Inferior parietal cortex (tissue), 1 donor: ENCODE measurements around the gene EFCAB8.

Source experiments
- DNase-seq: peaks from one replicate; pipeline ENCODE4 v3.0.0-alpha.2; 2016; ENCODE audit errors: extremely low spot score

Gene EFCAB8

DNA sequence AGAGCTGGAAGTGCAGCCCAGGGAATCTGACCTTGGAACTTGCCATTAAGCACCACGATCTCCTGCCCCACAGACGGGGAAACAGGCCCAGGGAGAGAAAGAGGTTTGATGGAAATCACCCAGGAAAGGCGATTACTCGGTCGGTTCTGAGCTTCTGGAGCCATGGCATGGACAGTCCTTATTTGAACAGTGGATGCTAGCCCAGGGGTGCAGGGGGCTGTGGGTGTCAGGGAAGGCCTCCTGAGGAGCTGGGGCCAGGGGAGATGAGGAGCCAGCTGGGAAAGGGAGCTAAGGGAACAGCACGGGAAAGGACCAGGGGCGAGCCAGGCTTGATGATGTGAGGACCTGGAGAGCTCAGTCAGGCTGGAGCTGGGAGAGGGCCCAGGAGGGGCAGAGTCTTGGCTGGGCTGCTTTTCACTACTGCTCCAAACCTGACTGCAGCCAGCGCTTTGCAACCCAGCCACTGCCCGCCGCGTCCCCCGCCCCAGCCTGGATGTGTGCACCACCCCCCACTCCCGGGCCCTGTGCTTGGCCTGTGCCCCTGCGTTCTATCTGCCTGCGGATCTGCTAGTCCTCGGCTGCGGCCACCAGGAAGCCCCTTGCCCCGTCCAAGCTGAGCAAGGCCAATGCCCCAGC lies 127.7 kb downstream of the EFCAB8 start:
- DNase-seq, result no peak

GRCh38 chr20:32987044-32987825 lies 128.5 kb downstream of the EFCAB8 start:
- no peak for DNase-seq

DNA sequence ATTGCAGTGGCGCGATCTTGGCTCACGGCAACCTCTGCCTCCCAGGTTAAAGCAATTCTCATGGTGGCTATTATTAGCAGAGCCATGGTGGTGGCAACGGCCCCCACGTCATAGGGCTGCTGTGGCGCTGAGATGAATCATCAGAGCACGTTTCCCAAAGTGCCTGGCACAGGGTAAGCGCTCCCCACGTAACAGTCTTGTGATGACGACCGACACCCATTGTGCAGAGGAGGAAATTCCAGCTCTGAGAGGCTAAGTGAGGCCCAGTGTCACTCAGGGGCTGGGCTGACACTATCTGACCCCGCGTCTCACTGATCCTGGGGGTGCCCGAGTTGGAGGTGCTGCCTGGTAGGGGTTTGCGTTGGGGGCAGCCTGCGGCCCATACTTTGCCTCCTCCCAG lies 129.3 kb downstream of the EFCAB8 start:
- no peak for DNase-seq

DNA sequence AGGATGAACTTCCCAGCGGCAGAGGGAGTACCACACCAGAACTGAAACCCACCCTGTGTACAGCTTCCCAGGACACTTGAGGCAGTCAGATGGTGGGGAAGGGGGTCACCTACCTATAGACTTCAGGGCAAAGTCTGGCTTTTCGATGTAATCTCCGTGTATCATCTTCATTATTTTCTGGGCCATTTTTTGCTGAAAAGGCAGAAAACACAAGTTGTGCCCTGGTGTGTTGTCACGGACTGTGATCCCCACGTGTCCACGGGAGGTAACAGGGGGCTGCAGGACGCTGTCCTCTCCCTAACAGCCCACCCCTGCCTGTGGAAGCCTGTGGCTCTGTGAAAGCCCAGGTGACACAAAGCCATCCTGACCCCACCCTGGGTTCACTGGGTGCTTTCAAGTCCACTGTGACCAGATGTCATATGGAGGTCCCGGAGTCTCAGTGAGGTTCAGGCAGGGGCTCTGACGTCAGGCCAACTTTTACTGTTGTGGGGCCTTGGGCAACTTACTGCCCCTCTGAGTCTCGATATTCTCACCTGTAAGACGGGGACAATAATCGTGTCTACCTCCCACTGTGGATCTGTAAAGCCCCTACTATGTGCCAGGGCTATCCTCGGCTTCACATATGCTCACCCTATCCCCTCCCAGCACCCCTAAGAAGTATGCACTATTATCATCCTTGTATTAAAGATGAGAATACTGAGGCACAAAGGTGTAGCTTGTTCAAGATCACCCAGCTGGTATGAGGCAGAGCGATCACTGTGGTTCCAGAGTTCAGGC lies 131.0 kb downstream of the EFCAB8 start:
- no peak for DNase-seq

DNA sequence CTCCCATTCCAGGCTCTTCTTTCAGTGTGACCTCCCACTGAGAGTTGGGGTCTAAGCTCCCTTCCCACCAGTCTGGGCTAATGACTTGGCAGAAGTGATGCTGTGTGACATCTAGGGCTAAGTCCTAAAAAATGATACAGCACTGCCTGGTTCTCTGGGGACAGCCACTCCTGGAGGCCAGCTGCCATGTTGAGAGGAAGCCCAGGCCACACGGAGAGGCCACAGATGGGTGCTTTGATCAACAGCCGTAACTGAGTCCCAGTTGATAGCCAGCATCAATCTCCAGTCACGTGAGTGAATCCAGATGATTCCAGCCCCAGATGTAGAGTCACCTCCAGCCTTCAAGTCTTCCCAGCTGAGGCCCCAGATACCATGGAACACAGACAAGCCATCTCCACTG lies 131.7 kb downstream of the EFCAB8 start:
- no peak for DNase-seq

GRCh38 chr20:32991383-32991782 lies 132.7 kb downstream of the EFCAB8 start:
- DNase-seq, result no peak

- no peak for DNase-seq
Observed at GRCh38 chr20:32991792-32992641, 133.3 kb downstream of the EFCAB8 start.

DNA sequence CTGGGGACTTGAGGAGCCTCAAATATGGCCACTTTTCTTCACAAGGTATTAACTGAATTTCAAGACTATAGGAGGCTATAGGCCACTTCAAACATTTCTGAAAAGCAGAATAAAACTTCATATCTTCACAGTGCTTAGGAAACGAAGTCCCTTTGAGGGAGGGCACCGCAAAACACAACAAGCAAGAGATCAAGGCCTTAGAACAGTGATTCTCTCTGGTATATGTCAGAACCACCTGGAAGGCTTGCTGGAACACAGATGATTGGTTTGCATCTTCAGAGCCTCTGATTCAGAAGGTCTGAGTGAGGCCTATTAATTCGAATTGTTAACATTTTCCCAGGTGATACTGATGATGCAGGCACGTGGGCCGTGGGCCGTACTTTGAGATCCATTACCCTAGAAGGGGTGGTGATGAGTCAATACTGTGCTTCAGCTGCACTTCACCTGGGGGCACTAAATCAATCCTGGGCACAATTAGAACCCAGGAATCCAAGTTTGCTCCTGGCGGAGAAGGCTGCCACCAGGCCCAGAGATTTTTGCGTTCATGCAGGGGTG lies 134.8 kb downstream of the EFCAB8 start:
- no peak for DNase-seq

- no peak for DNase-seq
Observed at GRCh38 chr20:32995802-32996201, 137.1 kb downstream of the EFCAB8 start.

DNA sequence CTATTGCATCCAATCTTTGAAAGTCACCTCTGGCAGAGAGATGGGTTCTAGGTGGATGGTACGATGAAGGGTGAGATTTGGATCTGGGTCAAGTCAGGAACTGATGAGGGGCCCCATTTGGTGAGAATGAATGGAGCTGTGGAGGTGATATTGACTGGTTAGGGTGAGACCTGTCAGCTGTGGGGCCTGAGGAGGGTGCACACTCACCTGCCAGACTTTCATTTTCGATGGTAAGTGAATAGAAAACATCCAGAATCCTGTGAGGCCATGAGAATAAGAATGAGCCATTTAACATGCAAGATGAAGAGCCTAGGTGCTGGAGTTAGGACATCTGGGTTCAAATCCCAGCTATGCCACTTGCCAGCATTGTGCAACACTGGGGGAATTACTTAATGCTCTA lies 138.7 kb downstream of the EFCAB8 start:
- DNase-seq, result no peak

DNA sequence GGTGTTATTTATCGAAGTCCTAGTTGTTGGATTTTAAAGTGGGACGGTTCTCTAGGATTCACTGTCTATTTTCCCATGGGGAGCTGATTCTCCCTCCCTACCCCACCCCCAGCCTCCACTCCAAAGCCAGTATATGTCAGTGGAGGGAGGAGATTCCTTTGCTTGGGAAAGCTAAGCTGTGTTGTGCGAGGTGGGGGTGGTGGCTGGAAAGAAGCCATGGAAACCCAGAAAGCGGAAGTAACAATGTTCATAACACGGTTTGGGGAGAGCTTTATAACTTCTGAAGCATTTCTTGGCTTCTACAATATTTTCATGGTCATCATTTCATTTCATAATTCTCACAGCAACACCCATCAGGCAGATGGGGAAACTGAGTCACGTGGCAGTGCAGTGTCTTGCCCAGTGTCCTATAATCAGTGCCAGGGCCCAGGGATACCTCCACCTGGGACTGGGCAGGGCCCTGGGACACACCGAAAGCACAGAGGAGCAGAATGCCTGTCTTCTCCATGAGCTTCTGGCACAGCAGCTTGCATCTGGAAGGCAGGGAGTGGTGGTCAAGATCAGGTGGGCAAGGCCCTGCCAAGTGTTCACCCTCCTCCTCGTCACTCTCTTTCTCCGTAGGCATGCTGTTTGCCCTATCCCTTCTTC lies 141.0 kb downstream of the EFCAB8 start:
- DNase-seq, result no peak

GRCh38 chr20:33000802-33001466 lies 142.2 kb downstream of the EFCAB8 start:
- DNase-seq, result no peak

DNA sequence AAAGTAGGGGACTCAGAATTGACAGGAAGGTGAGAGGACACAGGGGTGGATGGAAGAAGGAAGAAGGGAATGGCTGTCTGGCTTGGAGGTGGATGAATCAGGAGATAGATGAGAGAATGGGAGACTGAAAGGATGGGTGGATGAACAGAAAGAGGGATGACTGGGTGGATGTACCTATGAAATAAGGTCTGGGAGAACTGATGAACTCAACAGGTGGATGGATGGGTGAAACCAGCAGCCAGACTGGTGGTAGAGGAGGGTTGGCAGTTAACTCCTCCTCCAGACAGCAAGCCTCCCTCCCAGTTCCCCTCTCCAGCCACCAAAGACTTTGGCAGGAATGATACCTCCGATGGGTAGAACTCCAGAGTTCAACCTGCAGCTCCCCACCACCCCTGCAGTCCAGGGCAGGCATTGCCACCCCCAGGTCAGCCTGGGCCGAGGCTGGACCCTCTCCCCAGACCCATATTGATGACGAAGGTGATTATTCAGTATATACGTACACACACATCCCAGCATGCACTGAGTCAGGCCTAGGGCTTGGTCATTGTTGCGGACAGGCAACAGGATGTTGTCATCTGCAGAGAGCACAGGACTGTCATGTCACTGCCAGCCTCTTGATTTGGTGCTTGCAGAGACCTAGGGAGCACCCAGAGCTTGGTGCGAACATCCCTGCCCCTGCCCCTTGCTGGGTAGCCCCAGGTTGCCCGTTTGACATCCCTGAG lies 143.5 kb downstream of the EFCAB8 start:
- DNase-seq, result no peak

DNA sequence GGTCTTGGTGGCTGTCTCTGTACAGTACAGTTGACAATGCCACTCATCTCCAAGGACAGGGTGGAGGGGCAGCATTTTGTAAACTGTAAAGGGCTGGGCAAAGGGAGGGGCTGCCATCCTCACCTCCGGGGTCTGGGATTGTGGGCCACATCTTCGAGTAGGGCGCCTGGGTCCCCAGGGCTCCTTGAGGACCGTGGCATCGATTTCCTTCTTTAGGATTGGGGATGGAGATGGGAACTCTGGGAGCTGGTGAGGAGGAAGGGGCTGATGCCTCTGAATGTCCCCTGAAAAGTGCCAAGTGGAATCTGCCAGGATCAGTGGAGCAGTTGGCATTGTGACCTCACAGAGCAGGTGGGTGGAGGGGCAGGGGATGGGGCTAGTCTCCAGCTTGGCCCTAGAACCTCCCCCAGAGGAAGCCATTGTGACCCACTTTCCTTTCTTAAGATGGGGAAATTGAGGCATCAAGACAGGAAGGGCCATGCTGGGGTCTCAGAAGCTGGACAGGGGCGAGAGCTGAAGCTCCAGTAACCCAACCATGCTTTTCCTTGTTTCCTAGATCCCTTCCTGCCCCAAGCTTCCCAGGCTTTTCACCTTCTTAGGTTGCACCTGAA lies 145.5 kb downstream of the EFCAB8 start, which contains the start of gene SUN5:
Gene SUN5 (minus strand): TSS at position 293 of the 611 bp plus-strand sequence. CDS start 93 bp downstream, at position 200.
- no peak for DNase-seq

DNA sequence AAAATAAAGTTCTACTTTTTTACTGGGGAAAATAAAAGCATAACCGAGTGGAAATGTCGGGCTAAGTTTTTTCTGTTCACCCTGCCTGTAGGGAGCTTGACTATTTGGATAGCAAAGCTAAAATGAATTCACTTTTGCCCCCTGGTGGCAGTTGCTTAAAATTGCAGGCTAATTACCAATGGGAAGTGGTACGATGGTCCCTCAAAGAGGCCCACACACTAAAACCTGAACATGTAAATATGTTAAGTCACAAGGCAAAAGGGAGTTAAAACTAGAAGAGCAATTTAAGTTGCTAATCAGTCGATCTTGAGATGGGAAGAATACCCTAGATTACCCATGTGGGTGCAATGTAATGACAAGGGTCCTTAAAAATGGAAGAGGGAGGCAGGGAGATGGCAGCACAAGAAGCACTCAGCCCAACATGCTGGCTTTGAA lies 146.4 kb downstream of the EFCAB8 start:
- DNase-seq, result no peak

DNA sequence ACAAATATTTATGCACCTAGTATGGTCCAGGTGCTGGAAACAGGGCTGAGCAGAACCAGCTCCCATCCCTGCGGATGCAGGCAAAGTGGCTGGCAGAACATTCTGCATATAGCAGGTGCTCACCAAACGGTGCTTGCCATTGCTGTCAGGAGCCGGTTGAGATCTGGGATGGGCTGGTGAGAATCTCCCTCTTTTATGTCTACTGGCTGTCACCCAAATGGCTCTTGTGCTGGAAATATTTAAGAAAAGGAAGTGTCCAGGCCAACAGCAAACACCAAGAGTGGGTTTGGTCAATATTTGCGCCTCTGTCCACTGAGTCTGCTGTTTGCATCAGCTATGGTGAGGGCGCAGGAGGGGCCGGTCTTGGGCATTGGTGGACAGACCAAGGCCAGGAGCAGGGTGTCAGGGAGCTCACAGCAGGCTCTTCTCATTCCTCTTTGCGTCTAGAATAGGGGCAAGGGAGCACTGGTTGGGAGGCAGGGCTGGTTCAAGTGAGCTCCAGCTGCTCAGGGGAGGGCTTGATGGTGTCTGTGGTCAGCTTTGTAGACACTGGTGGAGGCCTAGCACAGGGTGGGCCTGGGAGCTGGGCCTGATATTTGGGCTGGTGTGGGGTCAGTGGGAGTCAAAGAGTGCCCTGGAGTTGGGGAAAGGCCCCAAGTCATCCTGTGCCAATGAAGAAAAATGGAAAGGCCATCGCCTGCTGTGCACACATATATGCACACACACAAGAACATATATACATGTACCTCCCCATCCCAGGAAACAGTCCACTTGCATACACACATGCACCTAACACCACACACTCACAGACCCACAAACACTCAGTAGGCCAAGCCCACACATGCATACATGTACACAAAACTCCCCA lies 147.4 kb downstream of the EFCAB8 start:
- no peak for DNase-seq

DNA sequence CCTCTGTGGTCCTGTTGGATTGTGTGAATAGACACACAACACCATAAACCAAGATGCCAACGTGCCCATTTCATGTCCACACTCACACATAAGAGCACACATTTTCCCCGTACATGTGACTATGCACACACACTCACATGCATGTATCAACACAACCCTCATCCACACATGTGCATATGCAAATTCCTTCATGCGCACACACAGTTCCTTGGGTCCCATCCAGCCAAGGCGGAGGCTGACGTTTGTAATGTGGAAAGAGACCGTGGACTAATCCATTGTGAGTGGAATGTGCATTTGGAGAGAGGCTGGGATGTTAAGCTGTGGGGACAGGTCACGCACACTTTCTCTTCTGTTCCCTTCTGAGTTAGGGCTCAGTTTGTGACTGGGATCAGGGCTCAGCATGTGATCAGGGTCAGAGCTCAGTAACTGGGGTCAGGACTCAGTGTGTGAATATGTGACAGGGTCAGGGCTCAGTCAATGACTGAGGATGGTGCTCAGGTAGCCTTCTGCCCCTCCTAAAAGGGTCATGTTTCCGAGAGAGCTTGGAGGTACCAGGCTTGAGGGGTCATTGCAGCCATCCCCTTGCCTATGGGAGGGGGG lies 148.2 kb downstream of the EFCAB8 start:
- no peak for DNase-seq
